H9 (cell line): Measurements from ENCODE around the gene CES1. TPM values are rescaled to one million over a fixed set of nuclear protein-coding genes. Genes with fewer than 3 reads are reported as not detected.

Source experiments
- DNase-seq: peaks from one replicate; pipeline ENCODE4 v3.0.0-alpha.2; 2017
- H2AFZ ChIP-seq: one replicate; pipeline ENCODE4 v1.6.1; 2013; ENCODE audit warnings: mild to moderate bottlenecking, low read length, control low read depth, moderate library complexity
- H2AK5ac ChIP-seq: 2 replicates; pipeline ENCODE4 v1.6.1; 2013; ENCODE audit warnings: low read length, control low read depth, mixed read lengths; ENCODE audit not compliant: insufficient read length
- H2BK120ac ChIP-seq: one replicate; pipeline ENCODE4 v1.6.1; 2013; ENCODE audit warnings: low read depth, mild to moderate bottlenecking, low read length, control low read depth, inconsistent platforms; ENCODE audit not compliant: poor library complexity, severe bottlenecking
- H2BK12ac ChIP-seq: 2 replicates; pipeline ENCODE4 v1.6.1; 2013; ENCODE audit warnings: low read length, control low read depth, mixed read lengths, low read depth; ENCODE audit not compliant: insufficient read length
- H2BK15ac ChIP-seq: 2 replicates; pipeline ENCODE4 v1.6.1; 2013; ENCODE audit warnings: low read depth, low read length, control low read depth
- H2BK20ac ChIP-seq: one replicate; pipeline ENCODE4 v1.6.1; 2013; ENCODE audit warnings: low read depth, mild to moderate bottlenecking, low read length, control low read depth, inconsistent platforms; ENCODE audit not compliant: poor library complexity, severe bottlenecking
- H2BK5ac ChIP-seq: 2 replicates; pipeline ENCODE4 v1.6.1; 2013; ENCODE audit warnings: low read length, control low read depth, mixed read lengths; ENCODE audit not compliant: insufficient read length
- H3K14ac ChIP-seq: 2 replicates; pipeline ENCODE4 v1.6.1; 2013; ENCODE audit warnings: low read length, control low read depth; ENCODE audit not compliant: insufficient read depth
- H3K18ac ChIP-seq: 2 replicates; pipeline ENCODE4 v1.6.1; 2013; ENCODE audit warnings: low read depth, mild to moderate bottlenecking, mixed read lengths, low read length, control low read depth; ENCODE audit not compliant: insufficient read length
- H3K23ac ChIP-seq: 2 replicates; pipeline ENCODE4 v1.6.1; 2013; ENCODE audit warnings: low read length, control low read depth, mixed read lengths, low read depth; ENCODE audit not compliant: insufficient read length
- H3K23me2 ChIP-seq: 2 replicates; pipeline ENCODE4 v1.6.1; 2013; ENCODE audit warnings: low read depth, mild to moderate bottlenecking, mixed read lengths, low read length, control low read depth; ENCODE audit not compliant: insufficient read length, poor library complexity, severe bottlenecking
- H3K27ac ChIP-seq: 2 replicates; pipeline ENCODE4 v1.5.1; 2013; ENCODE audit warnings: low read length, control low read depth, mixed read lengths, low read depth; ENCODE audit not compliant: insufficient read length
- H3K27me3 ChIP-seq: 2 replicates; pipeline ENCODE4 v1.6.1; 2013; ENCODE audit warnings: low read length, control low read depth, inconsistent platforms; ENCODE audit not compliant: insufficient read depth
- H3K4ac ChIP-seq: 2 replicates; pipeline ENCODE4 v1.6.1; 2013; ENCODE audit warnings: low read depth, mild to moderate bottlenecking, control low read depth, inconsistent platforms, low read length, moderate library complexity
- H3K4me1 ChIP-seq: 2 replicates; pipeline ENCODE4 v1.6.1; 2013; ENCODE audit warnings: low read length, control low read depth, inconsistent platforms; ENCODE audit not compliant: insufficient read depth
- H3K4me2 ChIP-seq: 2 replicates; pipeline ENCODE4 v1.6.1; 2013; ENCODE audit warnings: low read length, control low read depth, mixed read lengths; ENCODE audit not compliant: insufficient read length, insufficient read depth
- H3K56ac ChIP-seq: 2 replicates; pipeline ENCODE4 v1.6.1; 2013; ENCODE audit warnings: low read depth, mild to moderate bottlenecking, mixed read lengths, low read length, control low read depth; ENCODE audit not compliant: insufficient read length
- H3K79me1 ChIP-seq: 2 replicates; pipeline ENCODE4 v1.6.1; 2013; ENCODE audit warnings: low read depth, mild to moderate bottlenecking, moderate library complexity, low read length, control low read depth, inconsistent platforms; ENCODE audit not compliant: insufficient read depth, poor library complexity, severe bottlenecking
- H3K79me2 ChIP-seq: 2 replicates; pipeline ENCODE4 v1.6.1; 2013; ENCODE audit warnings: low read length, control low read depth, inconsistent platforms; ENCODE audit not compliant: insufficient read depth
- H3K9ac ChIP-seq: 2 replicates; pipeline ENCODE4 v1.6.1; 2013; ENCODE audit warnings: low read length, control low read depth, mixed read lengths; ENCODE audit not compliant: insufficient read length; ENCODE audit errors: extremely low read depth
- H3K9me3 ChIP-seq: one replicate; pipeline ENCODE4 v1.6.1; 2013; ENCODE audit warnings: low read depth, low read length, inconsistent platforms; ENCODE audit not compliant: control insufficient read depth
- H3T11ph ChIP-seq: one replicate; pipeline ENCODE4 v1.6.1; 2013; ENCODE audit warnings: mild to moderate bottlenecking, low read length, control low read depth, inconsistent platforms
- H4K20me1 ChIP-seq: one replicate; pipeline ENCODE4 v1.6.1; 2013; ENCODE audit not compliant: control insufficient read depth, insufficient read length, insufficient read depth
- H4K5ac ChIP-seq: 2 replicates; pipeline ENCODE4 v1.6.1; 2013; ENCODE audit warnings: low read depth, mild to moderate bottlenecking, mixed read lengths, low read length, control low read depth; ENCODE audit not compliant: insufficient read length
- H4K8ac ChIP-seq: replicated peaks from 2 replicates; pipeline ENCODE4 v1.6.1; 2013; ENCODE audit warnings: low read length, control low read depth, mixed read lengths, low read depth; ENCODE audit not compliant: insufficient read length
- H4K91ac ChIP-seq: 2 replicates; pipeline ENCODE4 v1.6.1; 2013; ENCODE audit warnings: low read depth, mild to moderate bottlenecking, moderate library complexity, mixed read lengths, low read length, control low read depth; ENCODE audit not compliant: insufficient read length
- H3K27ac Mint-ChIP-seq, 3 experiments: 2 replicates in 2 of 3; 3 replicates in 1 of 3; pipeline ENCODE4 v1.8.0; 2020 to 2021; ENCODE audit warnings: mixed read lengths in 3 of 3, mild to moderate bottlenecking in 1 of 3, moderate library complexity in 1 of 3
- H3K27me3 Mint-ChIP-seq: 2 replicates; pipeline ENCODE4 v1.8.0; 2021; ENCODE audit warnings: low read depth, mild to moderate bottlenecking, moderate library complexity, mixed read lengths
- H3K36me3 Mint-ChIP-seq, 3 experiments: 2 replicates in 2 of 3; 3 replicates in 1 of 3; pipeline ENCODE4 v1.8.0; 2020 to 2021; ENCODE audit warnings: low read depth in 3 of 3, mixed read lengths in 3 of 3; ENCODE audit not compliant: insufficient read depth in 1 of 3
- H3K4me1 Mint-ChIP-seq, 2 experiments: 2 replicates each; pipeline ENCODE4 v1.8.0; 2020; ENCODE audit warnings: mixed read lengths in 2 of 2
- H3K4me3 Mint-ChIP-seq, 2 experiments: 2 replicates in 1 of 2; 3 replicates in 1 of 2; pipeline ENCODE4 v1.8.0; 2020 to 2021; ENCODE audit warnings: mild to moderate bottlenecking in 2 of 2, mixed read lengths in 2 of 2, moderate library complexity in 1 of 2
- H3K9me3 Mint-ChIP-seq, 2 experiments: 2 replicates in 1 of 2; 3 replicates in 1 of 2; pipeline ENCODE4 v1.8.0; 2020; ENCODE audit warnings: mild to moderate bottlenecking in 2 of 2, mixed read lengths in 2 of 2, moderate library complexity in 1 of 2
- WGBS: extraction: QIAGEN DNeasy Blood & Tissue Kit; methylation state at CpG from one replicate; pipeline ENCODE4 v1.1.7; 2013; ENCODE audit warnings: missing lambda C conversion rate, low lambda C conversion rate, mixed read lengths; ENCODE audit not compliant: insufficient read length; ENCODE audit errors: extremely low coverage; 5-methylcytosine and 5-hydroxymethylcytosine counted together
- total RNA-seq: library from RNA; stranded (reverse); gene quantifications from 2 replicates; pipeline ENCODE4 v1.2.1, GENCODE V29; 2021
- TF ChIP-seq, protein P1 (sequence below): fragments of 200-600 bp; sonication (generic); conservative IDR thresholded peaks from 3 replicates; pipeline ENCODE4 v1.8.0; 2021; ENCODE audit warnings: antibody characterized with exemption, mild to moderate bottlenecking

Gene CES1
- total RNA-seq, 1 experiment from 2014 or later = not detected

DNA sequence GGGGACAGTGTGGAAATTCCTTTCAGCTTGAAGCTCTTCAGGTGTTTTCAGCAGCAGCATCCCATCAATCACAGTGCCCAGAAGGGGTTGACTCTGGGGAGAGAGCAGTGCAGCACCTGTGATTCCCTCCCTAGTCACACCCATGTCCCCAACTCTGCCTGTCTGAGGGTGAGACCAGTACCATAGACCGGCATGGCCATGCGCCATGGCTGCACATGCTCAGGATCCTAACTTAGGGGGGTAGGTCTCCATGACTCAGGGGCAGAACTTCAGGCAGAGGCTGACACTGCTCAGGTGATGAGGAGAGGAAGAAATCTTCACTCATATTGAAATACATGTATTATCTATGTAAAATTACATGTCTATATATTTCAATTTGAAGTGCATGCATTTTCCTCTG, 19.9 kb downstream of the CES1 start:
- Histone ChIP-seq H2BK20ac (no peak overlapping the region), H4K8ac (no peak overlapping the region), H3K9ac (no peak overlapping the region), H3K4me2 (no peak overlapping the region), H3K27me3 (no peaks in the 10 kb centered on the region), H3K14ac (no peak overlapping the region; the same call in 1 of the 2 replicates), H3K4me1 (0 out of 2 replicates have a peak, but pooled peaks cover 2% of the 10 kb centered on the region), H3K27ac (no peak overlapping the region), H3K4ac (no peak overlapping the region), H3K56ac (no peak overlapping the region), H2BK120ac (no peak overlapping the region), H3T11ph (no peak overlapping the region), H3K79me2 (no peaks in the 10 kb centered on the region), H2BK12ac (no peak overlapping the region), H3K9me3 (no peaks in the 10 kb centered on the region), H3K79me1 (no peaks in the 10 kb centered on the region), H3K23me2 (no peaks in the 10 kb centered on the region), H4K20me1 (no peaks in the 10 kb centered on the region), H4K91ac (no peak overlapping the region), H2AK5ac (no peak overlapping the region), H3K18ac (no peak overlapping the region), H4K5ac (no peak overlapping the region), H2BK15ac (no peak overlapping the region), H3K23ac (no peak overlapping the region), H2BK5ac (no peak overlapping the region), H2AFZ (no peak overlapping the region)
- Mint-ChIP-seq H3K27me3 (peaks cover 57% of the 10 kb centered on the region), H3K9me3 (no peaks in the 10 kb centered on the region), H3K27ac (no peak overlapping the region), H3K4me1 (peaks cover 14 to 17% of the 10 kb centered on the region in 2 experiments), H3K36me3 (no peaks in the 10 kb centered on the region), H3K4me3 (no peak overlapping the region)
- TF ChIP-seq, protein P1, sequence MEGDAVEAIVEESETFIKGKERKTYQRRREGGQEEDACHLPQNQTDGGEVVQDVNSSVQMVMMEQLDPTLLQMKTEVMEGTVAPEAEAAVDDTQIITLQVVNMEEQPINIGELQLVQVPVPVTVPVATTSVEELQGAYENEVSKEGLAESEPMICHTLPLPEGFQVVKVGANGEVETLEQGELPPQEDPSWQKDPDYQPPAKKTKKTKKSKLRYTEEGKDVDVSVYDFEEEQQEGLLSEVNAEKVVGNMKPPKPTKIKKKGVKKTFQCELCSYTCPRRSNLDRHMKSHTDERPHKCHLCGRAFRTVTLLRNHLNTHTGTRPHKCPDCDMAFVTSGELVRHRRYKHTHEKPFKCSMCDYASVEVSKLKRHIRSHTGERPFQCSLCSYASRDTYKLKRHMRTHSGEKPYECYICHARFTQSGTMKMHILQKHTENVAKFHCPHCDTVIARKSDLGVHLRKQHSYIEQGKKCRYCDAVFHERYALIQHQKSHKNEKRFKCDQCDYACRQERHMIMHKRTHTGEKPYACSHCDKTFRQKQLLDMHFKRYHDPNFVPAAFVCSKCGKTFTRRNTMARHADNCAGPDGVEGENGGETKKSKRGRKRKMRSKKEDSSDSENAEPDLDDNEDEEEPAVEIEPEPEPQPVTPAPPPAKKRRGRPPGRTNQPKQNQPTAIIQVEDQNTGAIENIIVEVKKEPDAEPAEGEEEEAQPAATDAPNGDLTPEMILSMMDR = no peak
- no CpG with 5 or more reads among the region's 2 CpGs for WGBS
- DNase-seq = no peak
